KMS-11 (cell line): ENCODE measurements around the gene TWNK.

Source experiments
- H2AFZ ChIP-seq: fragments of 200-600 bp; sonication (generic); 2 replicates; pipeline ENCODE4 v1.6.1; 2016; ENCODE audit warnings: antibody characterized with exemption, mixed run types, low read depth
- H3K27ac ChIP-seq: fragments of 200-600 bp; sonication (generic); 2 replicates; pipeline ENCODE4 v1.6.1; 2016; ENCODE audit warnings: mild to moderate bottlenecking, mixed run types
- H3K27me3 ChIP-seq: fragments of 200-600 bp; sonication (generic); 2 replicates; pipeline ENCODE4 v1.6.1; 2017; ENCODE audit warnings: mild to moderate bottlenecking, low read depth, mixed run types, moderate library complexity; ENCODE audit not compliant: insufficient read depth
- H3K36me3 ChIP-seq: fragments of 200-600 bp; sonication (generic); 2 replicates; pipeline ENCODE4 v1.6.1; 2017; ENCODE audit warnings: mild to moderate bottlenecking, mixed run types; ENCODE audit not compliant: insufficient read depth
- H3K4me1 ChIP-seq: fragments of 200-600 bp; sonication (generic); 2 replicates; pipeline ENCODE4 v1.6.1; 2016; ENCODE audit warnings: mild to moderate bottlenecking, low read depth, mixed run types; ENCODE audit not compliant: poor library complexity, severe bottlenecking
- H3K4me2 ChIP-seq: fragments of 200-600 bp; sonication (generic); 2 replicates; pipeline ENCODE4 v1.7.0; 2016; ENCODE audit warnings: mild to moderate bottlenecking, mixed run types
- H3K4me3 ChIP-seq: fragments of 200-600 bp; sonication (generic); IDR thresholded peaks from 2 replicates; pipeline ENCODE4 v1.6.1; 2017; ENCODE audit warnings: low read depth, low read length, mixed read lengths; ENCODE audit not compliant: insufficient read depth
- H3K79me2 ChIP-seq: fragments of 200-600 bp; sonication (generic); 2 replicates; pipeline ENCODE4 v1.6.1; 2016; ENCODE audit warnings: low read depth, mixed run types; ENCODE audit not compliant: insufficient read depth
- H3K9ac ChIP-seq: fragments of 200-600 bp; sonication (generic); 2 replicates; pipeline ENCODE4 v1.6.1; 2016; ENCODE audit warnings: mild to moderate bottlenecking, mixed run types
- H4K20me1 ChIP-seq: fragments of 200-600 bp; sonication (generic); 2 replicates; pipeline ENCODE4 v1.6.1; 2016; ENCODE audit warnings: mild to moderate bottlenecking, mixed run types; ENCODE audit not compliant: insufficient read depth
- TF ChIP-seq, protein P1 (sequence below): fragments of 200-600 bp; sonication (generic); conservative IDR thresholded peaks from 2 replicates; pipeline ENCODE4 v1.6.1; 2017; ENCODE audit warnings: low read depth, mild to moderate bottlenecking, antibody characterized with exemption, low read length, moderate library complexity, mixed read lengths

Gene TWNK

DNA sequence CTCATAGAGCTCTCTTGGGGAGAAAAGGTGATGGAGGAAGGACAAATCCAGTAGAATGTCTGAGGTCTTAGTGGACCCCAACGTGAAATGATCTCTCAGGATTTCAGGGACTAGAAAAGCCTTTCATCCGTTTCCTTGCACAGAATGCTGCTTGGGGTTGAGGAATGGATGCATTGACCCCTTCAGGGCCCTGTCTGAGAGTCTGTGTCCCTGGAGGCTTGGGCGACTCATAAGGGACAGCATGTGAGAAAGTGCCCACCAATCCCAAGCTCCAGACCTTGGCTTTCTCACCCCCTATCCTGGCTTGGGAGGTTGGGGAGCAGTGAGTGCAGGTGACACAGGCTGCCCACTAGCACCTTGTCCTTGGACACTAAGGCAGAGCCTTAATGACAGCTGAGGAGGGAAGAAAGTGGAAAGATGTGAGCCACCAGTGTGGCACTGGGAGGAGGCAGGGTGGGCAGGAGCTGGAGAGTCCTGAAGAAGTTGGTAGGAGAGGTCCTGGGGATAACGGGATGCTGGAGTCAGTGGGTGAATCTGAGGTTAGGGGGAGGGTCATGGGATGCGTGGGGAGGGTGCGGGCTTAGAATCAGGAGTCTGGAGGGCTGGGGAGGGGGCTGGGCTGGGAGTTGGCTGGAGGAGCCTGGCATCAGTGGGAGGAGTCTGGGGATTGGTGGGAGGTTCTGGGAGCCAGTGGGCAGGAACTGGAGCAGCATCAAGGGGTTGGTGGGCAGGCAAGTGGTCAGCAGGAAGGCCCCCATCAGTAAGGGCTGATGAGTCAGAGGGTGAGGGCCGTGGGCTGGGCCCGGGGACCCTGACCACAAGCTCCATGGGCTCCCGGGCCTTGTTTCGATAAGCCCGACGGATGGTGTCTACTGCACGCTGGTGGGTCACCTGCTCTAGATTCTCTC lies 20.8 kb downstream of the TWNK start:
- Histone ChIP-seq H3K27ac (no peak overlapping the region), H3K4me3 (no peak overlapping the region), H3K4me1 (peaks cover 3% of the 10 kb centered on the region), H3K36me3 (no peaks in the 10 kb centered on the region), H3K4me2 (no peak overlapping the region), H3K79me2 (no peaks in the 10 kb centered on the region), H3K27me3 (no peaks in the 10 kb centered on the region), H3K9ac (no peak overlapping the region), H4K20me1 (no peaks in the 10 kb centered on the region), H2AFZ (no peak overlapping the region)
- TF ChIP-seq, protein P1, sequence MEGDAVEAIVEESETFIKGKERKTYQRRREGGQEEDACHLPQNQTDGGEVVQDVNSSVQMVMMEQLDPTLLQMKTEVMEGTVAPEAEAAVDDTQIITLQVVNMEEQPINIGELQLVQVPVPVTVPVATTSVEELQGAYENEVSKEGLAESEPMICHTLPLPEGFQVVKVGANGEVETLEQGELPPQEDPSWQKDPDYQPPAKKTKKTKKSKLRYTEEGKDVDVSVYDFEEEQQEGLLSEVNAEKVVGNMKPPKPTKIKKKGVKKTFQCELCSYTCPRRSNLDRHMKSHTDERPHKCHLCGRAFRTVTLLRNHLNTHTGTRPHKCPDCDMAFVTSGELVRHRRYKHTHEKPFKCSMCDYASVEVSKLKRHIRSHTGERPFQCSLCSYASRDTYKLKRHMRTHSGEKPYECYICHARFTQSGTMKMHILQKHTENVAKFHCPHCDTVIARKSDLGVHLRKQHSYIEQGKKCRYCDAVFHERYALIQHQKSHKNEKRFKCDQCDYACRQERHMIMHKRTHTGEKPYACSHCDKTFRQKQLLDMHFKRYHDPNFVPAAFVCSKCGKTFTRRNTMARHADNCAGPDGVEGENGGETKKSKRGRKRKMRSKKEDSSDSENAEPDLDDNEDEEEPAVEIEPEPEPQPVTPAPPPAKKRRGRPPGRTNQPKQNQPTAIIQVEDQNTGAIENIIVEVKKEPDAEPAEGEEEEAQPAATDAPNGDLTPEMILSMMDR, result no peak

DNA sequence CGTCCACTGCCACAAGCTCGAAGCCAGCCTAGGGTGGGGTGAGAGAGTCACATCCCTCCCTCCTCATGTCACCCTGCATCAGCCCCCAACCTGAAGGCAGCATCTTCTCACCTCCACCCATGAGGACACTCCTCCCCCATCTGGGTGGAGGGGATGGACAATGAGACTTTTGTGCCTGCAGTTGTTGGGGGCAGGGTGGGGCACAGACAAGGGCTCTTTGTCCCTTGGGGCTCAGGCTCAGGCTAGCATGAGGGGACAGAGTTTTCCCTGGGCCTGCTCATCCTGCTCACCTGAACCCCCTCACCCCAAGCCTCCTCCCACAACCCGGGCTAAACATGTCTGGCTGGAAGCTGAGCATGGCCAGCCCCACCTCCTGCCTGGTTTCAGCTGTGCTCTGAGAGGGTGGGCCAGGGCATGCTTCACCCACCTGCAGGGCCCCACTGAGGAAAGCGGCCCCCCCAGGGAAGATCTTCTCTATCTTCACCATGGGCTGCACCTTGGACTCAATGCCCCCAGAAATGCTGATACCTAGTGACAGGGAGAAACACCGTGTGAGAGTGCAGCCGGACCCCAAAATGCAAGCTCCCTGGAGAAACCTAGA lies 21.6 kb downstream of the TWNK start:
- Histone ChIP-seq H4K20me1 (no peaks in the 10 kb centered on the region), H3K4me1 (peaks cover 8% of the 10 kb centered on the region), H3K9ac (no peak overlapping the region), H3K4me3 (no peak overlapping the region), H3K36me3 (no peaks in the 10 kb centered on the region), H3K27ac (no peak overlapping the region), H3K4me2 (no peak overlapping the region), H3K79me2 (no peaks in the 10 kb centered on the region), H3K27me3 (no peaks in the 10 kb centered on the region), H2AFZ (no peak overlapping the region)
- TF ChIP-seq, protein P1, result no peak

DNA sequence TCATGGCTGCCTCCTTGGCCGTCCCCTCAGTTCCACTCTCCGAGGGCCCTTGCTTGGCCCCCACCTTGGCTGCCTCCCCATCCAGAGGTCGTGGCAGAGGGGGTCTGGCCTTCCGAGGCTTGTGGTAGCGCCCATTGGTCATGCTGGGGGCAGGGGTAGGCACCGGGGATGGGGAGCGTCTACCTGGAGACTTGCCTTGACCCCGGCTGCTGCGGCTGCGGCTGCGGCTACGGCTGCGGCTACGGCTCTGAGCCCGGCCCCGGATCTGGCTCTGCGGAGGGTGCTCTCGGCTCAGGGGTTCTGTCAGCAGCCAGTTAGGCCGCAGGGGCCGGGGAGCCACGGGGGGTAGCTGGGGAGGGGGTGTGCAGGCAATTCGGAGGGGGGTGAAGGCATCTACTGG lies 23.0 kb downstream of the TWNK start:
- no peaks in the 10 kb centered on the region for H4K20me1 ChIP-seq
- no peaks in the 10 kb centered on the region for H3K79me2 ChIP-seq
- TF ChIP-seq, protein P1, result no peak
- no peaks in the 10 kb centered on the region for H3K36me3 ChIP-seq
- no peak overlapping the region for H3K9ac ChIP-seq
- H3K27me3 ChIP-seq, result no peaks in the 10 kb centered on the region
- H3K27ac ChIP-seq, result no peak overlapping the region
- H3K4me3 ChIP-seq, result no peak overlapping the region
- H3K4me2 ChIP-seq, result no peak overlapping the region
- no peak overlapping the region for H2AFZ ChIP-seq
- H3K4me1 ChIP-seq, result peaks cover 15% of the 10 kb centered on the region

DNA sequence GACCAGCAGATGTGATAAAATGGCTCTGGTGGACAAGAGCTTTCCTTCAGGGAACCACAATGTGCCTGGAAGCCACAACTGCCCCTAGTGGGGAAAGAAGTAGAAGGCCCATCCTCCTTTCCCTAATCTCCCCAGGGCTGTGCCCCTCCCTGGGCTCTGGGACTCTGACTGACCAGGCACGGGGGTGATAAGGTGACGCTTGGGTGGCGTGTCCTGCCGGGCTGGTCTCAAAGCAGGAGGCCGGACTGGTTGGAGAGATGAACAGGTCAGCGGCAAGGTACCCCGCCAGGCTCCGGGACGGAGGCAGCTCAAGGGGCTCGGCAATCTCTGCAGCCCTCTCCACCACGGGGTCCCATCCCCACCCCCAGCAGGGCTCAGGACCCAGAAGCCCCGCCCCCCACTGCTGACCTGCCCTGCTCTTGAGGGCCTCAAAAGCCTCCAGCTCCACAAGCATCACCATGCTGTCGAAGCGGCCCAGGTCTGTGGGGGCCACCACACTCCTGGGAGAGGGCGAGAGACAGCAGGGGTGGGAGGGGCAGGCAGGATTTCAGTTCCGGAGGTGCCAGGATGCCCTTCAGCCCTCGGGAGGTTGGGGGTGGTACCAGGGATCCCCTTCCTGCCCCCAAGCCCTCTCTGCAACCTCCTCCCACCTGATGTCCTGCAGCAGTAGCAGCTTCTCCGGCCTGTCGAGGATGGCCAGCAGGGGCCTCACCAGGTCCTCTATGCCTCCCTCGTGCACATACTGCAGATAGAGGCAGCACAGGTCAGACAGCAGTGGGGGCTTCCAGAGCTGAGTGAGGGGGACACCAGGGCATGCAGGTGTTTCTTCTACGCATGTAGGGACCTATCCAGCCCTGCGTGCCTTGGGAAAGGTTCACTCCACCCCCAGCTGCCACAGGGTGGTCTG lies 24.4 kb downstream of the TWNK start:
- no peak overlapping the region for H3K4me3 ChIP-seq
- no peaks in the 10 kb centered on the region for H3K36me3 ChIP-seq
- no peak overlapping the region for H3K9ac ChIP-seq
- no peaks in the 10 kb centered on the region for H4K20me1 ChIP-seq
- no peaks in the 10 kb centered on the region; the same call in 1 of the 2 replicates for H3K27me3 ChIP-seq
- H3K27ac ChIP-seq, result no peak overlapping the region
- H2AFZ ChIP-seq, result no peak overlapping the region
- TF ChIP-seq, protein P1, result no peak
- no peaks in the 10 kb centered on the region for H3K79me2 ChIP-seq
- no peak overlapping the region for H3K4me2 ChIP-seq
- peaks cover 15% of the 10 kb centered on the region for H3K4me1 ChIP-seq
